Measurements from ENCODE around the gene TMEM185B.

The TMEM185B gene

DNA sequence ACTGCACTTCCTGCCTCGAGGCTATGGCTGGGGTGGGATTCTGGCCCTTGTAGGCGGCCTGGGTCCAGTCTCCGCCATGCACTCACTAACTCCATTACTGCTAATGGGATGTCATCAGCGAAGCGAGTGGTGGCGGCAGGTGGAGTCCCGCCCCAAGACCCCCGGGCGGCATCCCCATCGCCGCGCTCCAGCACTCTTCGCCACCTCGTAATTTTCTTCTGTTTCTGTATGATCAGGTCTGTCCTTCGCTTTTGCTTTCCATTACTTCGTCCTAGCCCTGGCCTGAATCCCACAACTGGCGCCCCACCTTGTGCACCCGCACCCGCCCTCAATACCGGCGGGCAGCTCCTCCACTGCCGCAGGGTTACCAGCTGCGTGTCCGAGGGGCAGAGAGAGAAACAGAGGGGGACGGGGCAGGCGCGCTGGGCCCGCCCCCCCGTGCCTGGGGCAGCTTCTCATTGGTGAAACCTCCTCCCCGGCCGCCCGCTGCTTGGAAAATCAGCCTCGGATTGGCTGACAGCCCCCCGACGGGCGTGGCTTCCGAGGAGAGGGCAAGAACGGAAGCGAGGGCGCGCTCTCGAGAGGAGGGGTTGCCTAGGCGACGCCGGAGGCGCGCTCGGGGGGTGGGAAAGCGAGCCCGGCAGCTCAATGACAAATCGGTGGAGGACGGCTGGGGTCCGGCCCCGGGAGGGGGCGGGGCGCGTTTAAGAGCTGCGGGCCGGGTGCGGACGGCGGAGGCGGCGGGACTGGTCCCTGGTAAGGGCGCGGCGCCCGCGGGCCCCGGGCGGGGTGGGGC is 29.2 kb upstream of the TMEM185B start, which contains the start of gene RALB:
Gene RALB, plus strand, starts transcription at position 628 of the 796 bp plus-strand sequence. CDS start 25,813 bp downstream, outside the sequence.
- peak; percentile 94 for FAIRE-seq
- DNase-seq (ENCODE audit: extremely low spot score, insufficient read length, low read depth): peak; percentile 97

DNA sequence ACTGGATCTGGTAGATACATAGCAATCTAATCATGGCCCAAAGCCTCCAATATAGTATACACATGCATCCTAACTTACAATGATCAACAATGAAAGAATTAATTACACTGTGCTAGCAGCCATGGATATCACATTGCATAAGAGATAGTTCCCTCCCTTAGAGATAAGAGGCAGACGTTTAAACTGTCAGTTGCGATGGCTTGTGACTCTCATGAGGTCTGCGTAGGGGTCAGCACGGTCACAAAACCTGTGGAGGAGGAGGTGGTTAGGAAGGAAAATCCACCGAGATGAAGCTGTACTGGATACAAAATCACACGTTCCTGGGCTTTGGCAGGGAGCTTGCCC is 28.7 kb upstream of the TMEM185B start:
- FAIRE-seq (no peak), DNase-seq (ENCODE audit: extremely low spot score, insufficient read length, low read depth) (no peak)

DNA sequence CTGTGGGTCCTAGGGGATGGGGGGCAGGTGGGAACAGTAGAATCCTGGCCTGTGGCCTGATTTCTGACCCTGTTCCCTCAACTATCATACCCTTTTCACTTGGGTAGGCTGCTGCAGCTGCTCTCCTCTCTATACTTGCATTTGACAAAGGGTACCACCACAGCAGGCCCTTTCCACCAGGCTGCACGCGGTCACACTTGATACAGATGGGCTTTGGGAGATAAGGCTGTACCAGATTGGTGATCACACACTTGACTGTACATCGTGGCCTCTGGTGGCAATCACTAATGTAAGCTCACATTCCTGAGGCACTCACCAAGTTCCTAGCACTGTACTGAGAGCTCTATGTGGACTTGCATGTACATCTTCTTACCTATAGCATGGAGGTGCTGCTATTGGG is 27.9 kb upstream of the TMEM185B start:
- FAIRE-seq (no peak), DNase-seq (ENCODE audit: extremely low spot score, insufficient read length, low read depth) (no peak)

DNA sequence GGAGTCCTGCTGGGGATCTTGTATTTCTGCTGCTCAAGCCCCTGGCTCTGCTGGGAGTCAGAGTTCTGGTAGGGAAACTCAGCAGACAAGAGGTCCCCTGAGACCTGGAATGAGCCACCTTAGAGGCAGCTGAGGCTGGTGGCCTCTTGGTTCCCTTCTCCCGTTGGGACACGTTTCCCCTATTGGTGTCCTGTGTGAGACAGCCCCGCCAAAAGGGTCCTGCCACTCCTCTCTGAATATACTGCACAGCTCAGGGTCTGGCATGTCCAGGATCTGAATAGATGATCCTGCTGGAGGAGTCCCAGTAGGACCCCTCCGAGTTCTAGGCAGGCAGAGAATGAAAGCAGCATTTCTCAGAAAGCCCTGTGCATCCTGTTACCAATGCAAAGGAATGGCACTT is 27.4 kb upstream of the TMEM185B start:
- no peak for FAIRE-seq
- DNase-seq (ENCODE audit: extremely low spot score, insufficient read length, low read depth): no peak

DNA sequence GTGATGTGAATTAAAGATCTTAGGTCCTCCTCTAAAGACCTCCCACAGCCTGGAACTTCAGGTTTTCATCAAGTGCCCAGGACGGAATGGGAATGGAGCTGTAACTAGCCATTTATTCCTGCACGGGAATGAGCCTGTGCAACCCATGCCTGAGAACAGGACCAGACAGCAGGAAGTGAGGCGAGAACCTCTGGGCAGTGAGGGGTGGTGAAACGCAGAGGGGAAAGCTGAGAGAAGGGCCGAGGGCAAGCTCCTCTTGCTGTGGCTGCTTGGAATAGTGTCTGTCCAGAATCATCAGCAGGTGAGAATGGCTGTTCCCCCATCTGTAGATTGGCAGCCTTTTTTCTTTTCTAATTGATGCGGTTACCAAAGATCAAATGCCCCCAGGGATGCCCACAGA is 24.7 kb upstream of the TMEM185B start:
- FAIRE-seq (no peak), DNase-seq (ENCODE audit: extremely low spot score, insufficient read length, low read depth) (no peak)

DNA sequence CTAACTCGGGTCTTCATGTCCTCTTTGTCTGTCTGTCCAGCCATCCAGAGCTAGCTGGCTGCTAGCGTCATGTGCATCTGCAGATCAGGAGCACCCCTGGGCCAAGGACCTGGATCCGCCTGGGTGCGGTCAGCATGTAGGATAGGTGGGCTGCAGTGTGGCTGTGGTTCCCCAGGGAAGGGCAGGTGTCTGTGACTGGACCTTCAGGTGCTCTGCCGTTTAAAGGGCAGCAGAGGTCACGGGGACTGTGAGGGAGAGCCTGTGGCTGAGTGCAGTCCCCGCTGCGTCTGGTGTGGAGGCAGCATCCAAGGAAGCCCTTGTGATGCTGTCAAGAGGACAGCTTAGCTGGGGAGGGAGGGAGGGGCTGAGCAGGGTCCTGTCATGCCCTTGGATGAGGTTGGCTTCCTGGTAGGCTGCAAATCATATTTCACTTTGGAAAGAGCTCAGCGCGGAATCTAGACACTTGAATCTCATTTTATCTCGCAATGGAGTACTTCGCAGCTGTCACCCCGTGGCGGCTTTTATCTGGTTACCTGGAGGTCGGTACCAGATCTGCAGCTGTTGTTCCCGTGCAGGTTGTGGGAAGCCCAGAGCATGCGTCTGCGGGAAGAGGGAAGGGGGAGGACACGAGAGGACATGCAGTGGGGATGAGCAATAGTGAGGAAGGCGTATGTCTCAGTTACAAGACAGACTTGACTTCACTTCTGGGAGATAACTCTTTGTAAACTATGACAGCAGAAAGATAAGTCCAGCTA is 23.5 kb upstream of the TMEM185B start:
- FAIRE-seq: no peak
- DNase-seq (ENCODE audit: extremely low spot score, insufficient read length, low read depth): no peak

DNA sequence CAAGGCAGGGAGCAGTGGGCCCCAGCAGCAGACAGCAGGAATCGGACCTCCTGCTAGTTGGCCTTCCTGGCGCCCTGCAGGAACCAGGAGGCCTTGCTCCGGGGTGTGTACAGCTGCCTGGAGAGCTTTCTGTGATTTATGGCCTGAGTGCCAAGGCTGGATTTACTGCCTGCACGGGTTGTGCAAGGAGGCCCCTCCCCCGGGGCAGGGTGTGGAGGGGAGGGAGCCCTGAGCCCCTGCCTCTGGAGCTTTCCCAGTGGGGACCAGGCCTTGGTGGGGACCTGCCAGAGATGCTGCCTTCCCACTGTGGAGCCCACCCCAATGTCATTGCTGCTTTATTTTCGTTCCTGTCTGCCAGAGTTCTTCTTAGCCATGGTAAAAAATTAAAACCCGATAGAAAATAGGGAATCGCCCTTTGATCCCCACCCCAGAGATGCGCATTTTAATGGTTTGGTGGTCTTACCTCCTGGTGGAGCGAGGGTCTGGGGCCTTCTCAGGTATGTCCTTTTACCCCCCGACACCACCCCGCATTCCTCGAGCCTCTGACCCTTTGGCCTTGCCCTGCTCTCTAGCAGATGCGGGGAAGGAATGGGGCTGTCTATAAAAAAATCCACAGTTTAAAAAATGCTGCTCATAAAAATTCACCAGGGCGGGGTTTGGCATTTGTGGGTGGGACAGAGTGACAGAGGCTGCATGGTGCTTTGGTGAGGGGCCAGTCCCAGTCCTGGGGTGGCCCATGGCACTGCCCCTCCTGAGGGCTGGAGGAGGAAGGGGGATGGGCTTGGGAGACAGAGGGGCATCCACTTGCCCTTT is 22.5 kb upstream of the TMEM185B start:
- no peak for FAIRE-seq
- DNase-seq (ENCODE audit: extremely low spot score, insufficient read length, low read depth): no peak

DNA sequence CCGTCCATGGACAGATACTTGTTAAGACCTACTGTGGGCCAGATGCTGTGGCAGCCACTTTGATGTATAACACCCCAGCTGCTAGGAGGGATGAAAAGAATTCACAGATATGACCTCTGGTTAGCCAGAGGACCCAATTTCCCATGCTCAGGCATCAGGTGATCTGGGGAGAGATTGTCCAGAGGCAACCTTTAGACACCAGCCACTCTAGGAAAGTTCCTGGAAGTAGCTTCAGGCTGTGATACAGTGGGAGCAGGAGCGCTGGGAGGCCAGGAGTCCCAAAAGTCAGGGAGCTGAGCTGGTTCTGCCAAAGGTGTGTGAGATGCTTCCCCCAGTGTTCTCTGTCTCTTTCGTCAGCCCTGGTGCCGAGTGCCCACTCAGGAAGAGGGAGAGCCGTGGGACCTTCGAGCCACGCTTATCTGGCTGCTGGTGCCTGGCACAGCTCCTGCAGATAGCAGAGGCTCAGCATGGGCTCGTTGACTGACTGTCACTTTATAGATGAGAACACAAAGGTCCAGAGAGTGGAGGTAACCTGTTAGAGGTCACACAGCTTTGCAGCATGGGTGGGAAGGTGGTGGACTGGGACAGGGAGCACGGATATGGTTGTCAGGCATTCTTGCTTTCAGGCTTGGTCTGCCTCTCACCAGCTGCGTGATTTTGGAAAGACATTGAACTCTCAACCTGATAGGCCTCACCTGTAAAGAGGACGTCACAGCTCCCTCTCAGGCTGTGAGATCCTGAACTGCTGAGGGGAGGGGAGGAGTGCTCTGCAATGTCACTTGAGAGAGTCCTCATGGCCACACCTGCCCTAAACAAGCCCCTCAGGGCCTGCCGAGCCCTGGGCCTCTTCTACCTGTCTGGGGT is 21.7 kb upstream of the TMEM185B start:
- no peak for FAIRE-seq
- no peak for DNase-seq (ENCODE audit: extremely low spot score, insufficient read length, low read depth)

DNA sequence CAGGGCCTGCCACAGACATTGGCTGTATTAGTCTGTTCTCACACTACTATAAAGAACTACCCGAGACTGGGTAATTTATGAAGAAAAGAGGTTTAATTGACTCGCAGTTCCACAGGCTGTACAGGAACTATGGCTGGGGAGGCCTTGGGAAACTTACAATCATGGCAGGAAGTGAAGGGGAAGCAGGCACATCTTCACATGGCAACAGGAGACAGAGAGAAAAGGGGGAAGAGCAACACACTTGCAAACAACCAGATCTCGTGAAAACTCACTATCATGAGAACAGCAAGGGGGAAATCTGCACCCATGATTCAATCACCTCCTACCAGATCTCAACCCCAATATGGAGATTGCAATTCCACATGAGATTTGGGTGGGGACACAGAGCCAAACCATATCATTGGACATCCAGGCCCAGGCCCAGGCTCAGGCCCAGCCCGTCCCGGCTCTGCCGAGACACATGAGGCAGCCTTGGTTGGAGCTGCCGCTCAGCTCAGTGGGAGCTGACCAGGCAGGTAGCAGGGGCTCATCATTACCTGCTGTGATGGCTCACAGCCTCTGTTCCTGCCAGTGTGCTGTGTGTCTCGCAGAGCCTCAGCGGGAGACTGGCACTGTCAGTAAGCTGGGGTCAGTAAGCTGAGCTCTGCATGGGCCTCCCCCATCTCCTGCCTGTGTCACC is 20.8 kb upstream of the TMEM185B start:
- no peak for DNase-seq (ENCODE audit: extremely low spot score, insufficient read length, low read depth)
- FAIRE-seq: no peak

DNA sequence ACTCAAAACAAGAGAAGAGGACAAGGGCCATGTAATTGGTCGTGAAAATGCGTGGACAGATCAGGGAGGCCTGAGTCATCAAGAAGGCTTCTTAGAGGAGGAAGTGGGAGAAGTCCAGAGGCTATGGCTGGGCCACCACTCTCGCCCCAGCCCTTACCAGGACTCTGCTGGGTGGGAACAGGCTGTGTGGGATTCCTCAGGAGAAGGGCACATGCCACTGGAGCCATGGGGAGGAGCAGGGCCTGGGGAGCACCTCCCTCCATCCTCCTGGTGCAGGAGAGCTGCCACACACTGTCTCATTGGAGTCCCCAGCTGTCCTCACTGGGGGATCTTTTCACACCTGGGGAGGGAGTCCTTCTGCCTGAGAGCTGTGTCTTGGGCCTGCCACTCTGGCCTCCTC is 20.0 kb upstream of the TMEM185B start:
- DNase-seq (ENCODE audit: extremely low spot score, insufficient read length, low read depth): no peak
- FAIRE-seq: no peak

DNA sequence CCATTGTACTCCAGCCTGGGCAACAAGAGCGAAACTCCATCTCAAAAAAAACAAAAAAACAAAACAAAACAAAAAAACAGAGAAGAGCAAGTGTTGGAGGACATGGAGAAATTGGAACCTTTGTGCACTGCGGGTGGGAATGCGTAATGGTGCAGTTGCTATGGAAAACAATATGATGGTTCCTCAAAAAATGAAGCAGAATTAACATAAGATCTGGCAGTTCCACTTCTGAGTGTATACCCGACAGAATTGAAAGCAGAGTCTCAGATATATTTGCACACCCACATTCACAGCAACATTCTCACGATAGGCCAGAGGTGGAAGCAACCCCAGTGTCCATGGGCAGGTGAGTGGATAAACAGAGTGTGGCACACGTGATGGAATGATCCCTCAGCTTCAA is 18.5 kb upstream of the TMEM185B start:
- no peak for FAIRE-seq

DNA sequence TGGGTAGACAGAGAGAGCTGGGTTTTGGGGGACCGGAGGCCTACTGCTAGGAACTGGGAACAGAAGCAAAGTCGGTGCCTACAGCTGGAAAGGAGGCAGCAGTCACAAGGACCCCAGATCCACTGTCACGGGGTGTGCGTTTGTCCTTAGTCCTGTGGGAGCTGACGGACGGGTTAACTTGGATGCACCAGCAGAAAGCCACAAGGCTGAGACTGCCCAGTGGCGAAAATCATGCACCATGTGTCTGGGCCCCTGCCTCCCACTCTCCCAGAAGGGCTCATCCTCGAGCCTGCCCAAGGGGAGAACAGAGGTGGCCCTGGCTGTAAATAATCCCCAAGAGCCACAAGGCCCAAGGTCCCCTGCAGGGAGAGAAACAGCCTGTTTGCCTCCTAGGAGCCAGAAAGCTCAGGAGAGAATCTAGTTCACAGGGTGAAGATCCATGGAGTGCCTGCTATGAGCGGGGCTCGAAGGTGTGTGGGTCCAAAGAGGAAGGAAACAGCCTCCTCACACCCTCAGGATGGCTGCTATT is 17.8 kb upstream of the TMEM185B start:
- DNase-seq (ENCODE audit: extremely low spot score, insufficient read length, low read depth) (no peak), FAIRE-seq (no peak)

More for the DNA sequence above, 18.5 kb upstream of the TMEM185B start:
- DNase-seq (ENCODE audit: extremely low spot score, insufficient read length, low read depth): no peak

DNA sequence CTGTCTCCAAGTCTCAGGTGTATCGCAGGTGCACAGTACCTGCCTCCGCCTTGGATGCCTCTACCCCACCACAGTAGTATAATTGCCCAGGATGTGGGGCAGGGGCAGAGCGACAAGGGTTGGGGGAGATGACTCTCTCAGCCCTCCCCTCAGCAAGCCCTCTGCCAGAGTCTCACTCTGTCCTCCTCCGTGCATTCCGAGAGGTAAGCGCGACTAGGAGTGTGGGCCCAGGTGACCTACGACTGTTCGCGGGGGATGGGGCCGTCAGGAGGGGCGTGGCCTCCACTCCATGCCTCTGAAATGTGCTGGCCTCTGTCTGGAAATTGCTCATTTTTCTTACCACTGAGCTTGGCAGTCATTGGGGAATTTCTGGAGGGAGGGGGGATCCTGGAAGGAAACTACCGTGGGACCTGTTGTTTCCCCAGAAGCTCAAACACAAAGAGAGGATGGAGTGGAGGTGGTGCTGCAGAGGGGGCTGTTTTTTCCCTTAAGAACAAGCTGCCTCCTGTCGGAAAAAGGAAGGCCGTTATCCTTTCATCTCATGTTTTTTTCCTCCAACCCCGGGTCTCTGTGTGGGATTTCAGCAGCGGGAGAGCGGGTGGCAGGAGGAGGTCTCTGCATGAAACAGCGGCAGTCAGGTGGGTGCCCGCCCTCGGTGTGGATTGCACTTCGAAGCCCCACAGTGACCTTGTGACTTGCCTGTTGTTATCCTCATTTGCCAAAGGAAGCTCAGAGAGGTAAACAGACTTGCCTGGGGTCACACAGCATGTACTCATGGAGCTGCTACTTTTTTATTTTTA is 16.5 kb upstream of the TMEM185B start:
- DNase-seq (ENCODE audit: extremely low spot score, insufficient read length, low read depth): no peak
- no peak for FAIRE-seq

DNA sequence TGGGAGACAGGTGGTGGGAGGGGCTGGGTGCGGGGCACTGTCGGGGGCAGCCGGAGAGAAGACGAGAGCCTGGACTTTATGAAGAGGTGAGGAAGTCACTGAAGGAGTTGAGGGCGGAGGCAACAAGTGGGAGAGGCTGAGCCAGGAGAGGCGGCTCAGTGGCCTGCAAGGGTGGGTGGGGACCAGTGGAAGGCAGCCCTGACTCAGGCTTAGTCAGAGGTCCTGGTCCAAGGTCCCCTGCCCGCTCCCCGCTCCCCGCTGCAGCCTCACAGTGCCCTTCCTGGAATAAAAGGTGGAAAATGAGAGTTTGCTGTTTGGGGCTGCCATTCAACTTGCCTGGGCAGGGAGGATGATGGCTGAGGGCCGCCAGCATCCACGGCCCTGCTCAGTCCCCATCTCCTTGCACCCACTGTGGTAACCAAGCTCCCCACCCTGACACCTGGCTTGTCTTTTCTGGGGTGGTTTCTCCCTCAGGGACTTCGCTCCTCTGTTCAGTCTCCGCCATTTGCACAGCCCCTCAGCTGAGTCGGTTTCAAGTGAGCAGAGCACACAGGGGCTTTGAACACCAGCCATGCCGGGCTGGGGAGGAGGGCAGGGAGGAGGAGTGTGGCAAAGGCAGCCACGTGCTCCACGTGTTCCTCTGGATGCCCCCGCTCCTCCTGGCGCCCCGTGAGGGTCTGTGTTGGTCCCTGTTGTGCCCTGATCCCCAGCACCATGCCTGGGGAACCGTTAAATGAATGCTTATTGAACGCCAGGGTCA is 15.7 kb upstream of the TMEM185B start:
- no peak for DNase-seq (ENCODE audit: extremely low spot score, insufficient read length, low read depth)
- FAIRE-seq: no peak

DNA sequence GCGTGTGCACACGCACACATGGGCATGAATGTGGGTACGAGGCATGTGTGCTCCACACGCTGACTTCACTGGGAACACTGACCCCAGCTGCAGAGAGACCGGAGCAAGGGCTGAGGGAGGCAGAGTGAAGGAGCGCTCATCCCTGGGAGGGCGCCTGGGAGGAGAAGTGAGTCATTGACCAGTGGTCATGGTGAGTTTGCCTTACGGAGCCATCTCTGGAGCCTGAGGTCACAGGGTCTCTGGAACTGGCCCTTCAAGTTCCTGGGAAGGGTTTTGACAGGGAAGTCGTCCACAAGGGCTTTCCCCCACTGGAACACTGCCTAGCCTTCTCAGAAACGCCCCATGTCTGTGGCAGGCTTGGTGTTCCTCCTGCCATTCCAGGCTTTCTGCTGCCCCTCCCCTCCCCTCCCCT is 14.3 kb upstream of the TMEM185B start:
- FAIRE-seq: no peak
- no peak for DNase-seq (ENCODE audit: extremely low spot score, insufficient read length, low read depth)

DNA sequence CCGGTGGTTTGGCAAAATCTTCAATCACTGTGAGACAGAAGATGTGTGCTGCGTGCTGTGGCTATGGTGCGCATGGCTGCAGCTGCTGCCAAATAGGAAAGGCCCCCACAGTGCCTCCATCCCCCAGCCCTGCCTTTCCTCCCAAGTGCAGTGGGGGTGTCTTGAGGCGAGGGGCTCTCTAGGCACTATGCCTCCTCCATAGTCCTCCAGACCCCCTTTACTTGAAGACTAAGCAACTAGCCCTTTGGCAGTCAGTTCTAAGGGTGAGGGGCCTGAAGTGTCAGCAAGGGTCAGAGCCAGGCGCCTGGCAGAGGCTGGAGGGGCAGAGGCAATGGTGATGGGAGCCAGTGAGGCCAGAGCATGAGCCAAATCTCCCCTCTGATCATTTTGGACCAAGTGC is 13.6 kb upstream of the TMEM185B start:
- FAIRE-seq (no peak), DNase-seq (ENCODE audit: extremely low spot score, insufficient read length, low read depth) (no peak)

DNA sequence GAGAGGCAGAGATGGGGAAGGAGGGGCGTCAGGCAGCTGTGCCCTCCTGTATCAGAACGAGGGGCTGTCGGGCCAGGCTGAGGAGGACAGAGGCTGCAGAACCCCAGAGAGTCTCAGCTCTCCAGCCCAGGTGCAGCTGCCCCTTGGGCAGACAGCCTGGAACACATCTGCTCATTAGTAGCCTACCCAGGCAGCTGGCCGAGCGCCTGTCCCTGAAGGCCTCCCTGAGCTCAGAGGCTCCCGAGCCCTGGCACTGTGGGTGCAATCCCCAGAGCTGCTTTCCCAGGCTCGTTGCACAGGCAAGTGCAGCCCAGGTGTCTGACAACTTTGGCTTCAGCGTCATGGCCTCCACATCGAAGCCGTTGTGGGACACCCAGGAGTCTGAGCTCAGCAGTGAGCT is 13.1 kb upstream of the TMEM185B start:
- FAIRE-seq (no peak), DNase-seq (ENCODE audit: extremely low spot score, insufficient read length, low read depth) (no peak)

DNA sequence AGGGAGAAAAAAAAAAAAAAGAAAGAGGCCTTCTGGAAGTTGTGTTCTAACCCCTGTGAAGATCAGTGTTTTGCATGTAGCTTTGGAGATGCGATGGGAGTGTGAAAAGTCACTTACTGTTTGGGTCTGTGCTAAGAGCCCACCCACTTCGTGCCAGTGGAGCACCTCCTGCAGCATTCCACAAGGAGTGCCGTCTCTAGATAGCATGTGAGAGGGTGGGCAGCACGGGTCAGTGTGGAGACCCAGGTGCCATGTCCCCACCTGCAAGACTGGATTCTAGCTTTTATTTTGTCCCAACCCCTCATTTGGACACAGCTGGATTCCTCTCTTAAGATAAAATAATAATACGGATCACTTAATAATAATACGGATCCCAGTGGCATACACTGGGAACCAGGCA is 12.5 kb upstream of the TMEM185B start:
- FAIRE-seq: no peak

More for the DNA sequence above, 12.5 kb upstream of the TMEM185B start:
- DNase-seq (ENCODE audit: extremely low spot score, insufficient read length, low read depth): no peak
